Neuronal stem cell (in vitro differentiated cells): Measurements from ENCODE around the gene ZNF775.

Source experiments
- DNase-seq: peaks from one replicate; pipeline ENCODE4 v3.0.0-alpha.2; 2013; ENCODE audit warnings: low spot score
- H2AFZ ChIP-seq: one replicate; pipeline ENCODE4 v1.6.1; 2013; ENCODE audit warnings: mild to moderate bottlenecking, low read length, inconsistent platforms
- H2AK5ac ChIP-seq: 2 replicates; pipeline ENCODE4 v1.6.1; 2013; ENCODE audit warnings: low read depth, mild to moderate bottlenecking, inconsistent platforms, low read length, moderate library complexity, mixed read lengths
- H2BK120ac ChIP-seq: 2 replicates; pipeline ENCODE4 v1.6.1; 2013; ENCODE audit warnings: low read depth, mild to moderate bottlenecking, inconsistent platforms, low read length, moderate library complexity, mixed read lengths
- H2BK12ac ChIP-seq: one replicate; pipeline ENCODE4 v1.6.1; 2013; ENCODE audit warnings: low read length, inconsistent platforms
- H2BK15ac ChIP-seq: 2 replicates; pipeline ENCODE4 v1.6.1; 2013; ENCODE audit warnings: mild to moderate bottlenecking, low read length, inconsistent platforms, mixed read lengths
- H2BK5ac ChIP-seq: one replicate; pipeline ENCODE4 v1.6.1; 2013; ENCODE audit warnings: inconsistent platforms, mild to moderate bottlenecking, low read length, moderate library complexity
- H3K14ac ChIP-seq: one replicate; pipeline ENCODE4 v1.6.1; 2013; ENCODE audit warnings: low read length, inconsistent platforms
- H3K18ac ChIP-seq: 2 replicates; pipeline ENCODE4 v1.6.1; 2013; ENCODE audit warnings: low read length, inconsistent platforms
- H3K23ac ChIP-seq: 2 replicates; pipeline ENCODE4 v1.6.1; 2013; ENCODE audit warnings: low read depth, mild to moderate bottlenecking, mixed read lengths, low read length, inconsistent platforms; ENCODE audit not compliant: poor library complexity
- H3K27ac ChIP-seq: replicated peaks from 3 replicates; pipeline ENCODE4 v1.5.1; 2013; ENCODE audit warnings: low read length, inconsistent platforms
- H3K27me3 ChIP-seq, 3 experiments: 2 replicates each; pipeline ENCODE4 v1.6.1; 2013; ENCODE audit warnings: low read length in 3 of 3, mild to moderate bottlenecking in 2 of 3, inconsistent platforms in 1 of 3, low read depth in 1 of 3, mixed read lengths in 1 of 3, moderate library complexity in 1 of 3; ENCODE audit not compliant: control insufficient read depth in 3 of 3, insufficient read depth in 3 of 3
- H3K36me3 ChIP-seq, 2 donors: replicated peaks in 1 of 2; 2 replicates each; pipeline ENCODE4 v1.6.1; 2013; ENCODE audit warnings: low read length in 2 of 2; ENCODE audit not compliant: control insufficient read depth in 2 of 2, insufficient read depth in 2 of 2
- H3K4ac ChIP-seq: 2 replicates; pipeline ENCODE4 v1.6.1; 2013; ENCODE audit warnings: inconsistent platforms, mild to moderate bottlenecking, low read length, moderate library complexity
- H3K4me1 ChIP-seq, 2 donors: 1 replicate in 1 of 2; 2 replicates in 1 of 2; pipeline ENCODE4 v1.6.1; 2013; ENCODE audit warnings: low read length in 2 of 2, low read depth in 1 of 2; ENCODE audit not compliant: control insufficient read depth in 2 of 2, insufficient read depth in 1 of 2
- H3K4me2 ChIP-seq: one replicate; pipeline ENCODE4 v1.6.1; 2013; ENCODE audit warnings: mild to moderate bottlenecking, low read length, inconsistent platforms; ENCODE audit not compliant: insufficient read depth, poor library complexity, severe bottlenecking
- H3K4me3 ChIP-seq, 2 donors: 2 replicates each; pipeline ENCODE4 v1.5.1; 2013; ENCODE audit warnings: low read length in 2 of 2, mild to moderate bottlenecking in 2 of 2, inconsistent platforms in 1 of 2, moderate library complexity in 1 of 2
- H3K79me1 ChIP-seq: one replicate; pipeline ENCODE4 v1.6.1; 2013; ENCODE audit warnings: low read depth, mild to moderate bottlenecking, inconsistent platforms, low read length, moderate library complexity
- H3K9ac ChIP-seq: one replicate; pipeline ENCODE4 v1.6.1; 2013; ENCODE audit warnings: mild to moderate bottlenecking, low read depth, low read length, inconsistent platforms; ENCODE audit not compliant: poor library complexity
- H3K9me3 ChIP-seq, 2 donors: replicated peaks in 1 of 2; 2 replicates each; pipeline versions ENCODE3 to v1.6.1; 2013; ENCODE audit warnings: low read length in 2 of 2, mild to moderate bottlenecking in 2 of 2, inconsistent platforms in 1 of 2, low read depth in 1 of 2, mixed read lengths in 1 of 2, moderate library complexity in 1 of 2; ENCODE audit not compliant: control insufficient read depth in 2 of 2, insufficient read depth in 1 of 2
- H4K8ac ChIP-seq: one replicate; pipeline ENCODE4 v1.6.1; 2013; ENCODE audit warnings: low read depth, mild to moderate bottlenecking, inconsistent platforms, low read length, moderate library complexity
- H4K91ac ChIP-seq: one replicate; pipeline ENCODE4 v1.6.1; 2013; ENCODE audit warnings: low read length, low read depth, mild to moderate bottlenecking, inconsistent platforms; ENCODE audit not compliant: poor library complexity
- WGBS, 2 donors: extraction: QIAGEN DNeasy Blood & Tissue Kit; methylation state at CpG; one replicate each; pipeline ENCODE4 v1.1.7; 2013; ENCODE audit warnings: missing lambda C conversion rate in 2 of 2, mixed read lengths in 1 of 2; ENCODE audit not compliant: insufficient read length in 2 of 2, insufficient replicate concordance in 1 of 2; ENCODE audit errors: extremely low coverage in 2 of 2; 5-methylcytosine and 5-hydroxymethylcytosine counted together

The ZNF775 gene

DNA sequence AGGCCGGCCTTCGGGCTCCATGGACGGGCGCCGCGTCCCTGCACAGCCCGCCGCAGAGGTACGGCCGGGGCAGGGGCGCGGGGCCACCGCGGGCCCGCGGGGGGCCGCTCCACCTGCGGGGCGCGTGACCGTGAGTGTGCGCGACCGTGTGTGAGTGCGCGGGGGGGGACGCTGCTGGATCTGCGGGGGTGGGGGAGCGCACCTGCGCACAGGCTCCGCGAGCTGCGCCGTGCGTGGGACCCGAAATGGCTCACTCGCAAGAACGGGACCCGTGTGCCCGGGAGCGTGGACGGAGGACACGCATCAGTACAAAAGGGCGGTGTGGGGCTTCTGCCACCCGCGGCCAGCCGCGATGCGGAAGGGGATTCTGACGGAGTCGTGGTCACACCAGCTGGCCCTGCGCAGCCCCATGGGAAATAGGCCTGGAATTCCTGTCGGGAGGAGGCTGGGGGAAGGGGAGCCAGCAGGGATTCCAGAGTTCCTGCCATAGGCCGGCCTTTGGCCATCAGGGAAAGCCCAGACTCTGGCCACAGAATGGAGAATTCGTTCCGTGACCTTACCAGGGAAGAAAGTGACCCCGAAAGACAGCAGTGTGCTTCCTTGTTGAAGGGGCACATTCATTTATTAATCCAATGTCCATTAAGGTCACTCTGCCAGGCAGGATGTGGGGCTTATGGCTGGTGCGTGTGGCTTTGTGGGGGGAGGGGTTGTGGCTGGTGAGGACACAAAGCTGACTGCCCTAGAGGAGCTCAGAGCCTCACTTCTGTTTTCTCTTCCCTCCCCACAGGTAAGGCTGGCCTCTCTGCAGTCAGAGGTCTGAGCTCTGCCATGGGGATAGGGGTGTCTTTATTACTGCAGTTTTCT is 10.0 kb upstream of the ZNF775 start:
- WGBS, 2 donors, result no CpG with 5 or more reads among the region's 58 CpGs
- Histone ChIP-seq H3K4me1 (peaks cover 9 to 21% of the 10 kb centered on the region in 2 donors), H3K23ac (peak overlapping the region; percentile 95), H3K18ac (peak overlapping the region; percentile 98), H3K79me1 (peaks cover 23% of the 10 kb centered on the region), H3K4me2 (peak overlapping the region; percentile 97), H2AK5ac (peak overlapping the region; percentile 99), H4K8ac (peak overlapping the region; percentile 10), H3K4me3 (peak overlapping the region; percentile 72 to 99), H2BK120ac (peak overlapping the region; percentile 99), H4K91ac (peak overlapping the region; percentile 94), H3K36me3 (peaks cover 32 to 45% of the 10 kb centered on the region in 2 donors), H3K9ac (peak overlapping the region; percentile 94), H3K4ac (peak overlapping the region; percentile 38), H2BK12ac (peak overlapping the region; percentile 63), H2BK15ac (peak overlapping the region; percentile 91), H3K27ac (peak overlapping the region; percentile 92), H3K14ac (peak overlapping the region; percentile 71), H2AFZ (peak overlapping the region; percentile 95), H2BK5ac (peak overlapping the region; percentile 99), H3K9me3 (no peaks in the 10 kb centered on the region), H3K27me3 (no peaks in the 10 kb centered on the region)
- peak; percentile 72 for DNase-seq

DNA sequence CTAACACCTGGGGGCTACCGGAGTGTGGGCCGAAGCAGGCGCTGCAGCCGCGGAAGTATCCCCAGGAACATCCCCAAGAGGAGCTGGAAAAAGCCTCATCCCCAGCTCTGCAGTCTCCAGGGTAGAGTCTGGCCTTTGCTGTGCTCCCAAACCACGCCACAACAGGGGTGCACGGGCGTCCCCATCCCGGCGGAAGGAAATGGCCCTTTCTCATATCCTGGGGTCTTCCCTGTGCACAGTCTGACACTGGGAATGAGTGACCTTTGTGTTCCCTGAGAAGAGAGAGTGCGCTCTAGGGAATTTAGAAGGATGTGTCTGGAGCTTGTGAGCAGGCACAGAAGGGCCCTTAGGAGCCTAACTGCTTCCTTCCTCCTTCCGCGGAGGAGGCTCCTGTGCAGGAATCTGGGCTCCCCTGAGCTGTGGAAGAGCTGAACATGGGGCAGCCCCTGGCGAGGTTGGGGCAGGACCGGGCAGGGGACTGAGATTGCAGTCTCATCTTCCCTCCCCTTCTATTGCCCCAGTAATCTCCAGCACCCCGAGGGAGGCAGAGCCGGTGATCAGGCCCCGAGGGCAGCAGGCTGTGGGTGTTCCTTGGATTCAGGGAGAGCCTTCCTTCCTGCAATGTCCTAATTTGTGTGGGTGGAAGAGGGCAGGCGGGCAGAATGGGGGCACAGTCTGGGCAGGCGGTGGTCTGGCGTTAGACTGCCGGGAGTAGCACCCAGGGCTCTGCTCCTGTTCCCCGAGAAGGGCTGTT is 9.2 kb upstream of the ZNF775 start:
- no peak overlapping the region for H3K14ac ChIP-seq
- peak overlapping the region; percentile 77 for H4K91ac ChIP-seq
- H2AFZ ChIP-seq, result no peak overlapping the region
- peaks cover 23% of the 10 kb centered on the region for H3K79me1 ChIP-seq
- H3K4me1 ChIP-seq, result peaks cover 10 to 24% of the 10 kb centered on the region in 2 donors
- H3K18ac ChIP-seq, result peak overlapping the region; percentile 98
- peak overlapping the region; percentile 97 for H2AK5ac ChIP-seq
- H3K9me3 ChIP-seq, result no peaks in the 10 kb centered on the region
- H4K8ac ChIP-seq, result peak overlapping the region; percentile 89
- peak overlapping the region; percentile 35 for H2BK12ac ChIP-seq
- peak overlapping the region; percentile 92 for H3K27ac ChIP-seq
- peaks cover 38 to 52% of the 10 kb centered on the region in 2 donors for H3K36me3 ChIP-seq
- no CpG with 5 or more reads among the region's 23 CpGs for WGBS, 2 donors
- no peaks in the 10 kb centered on the region for H3K27me3 ChIP-seq
- H3K4me3 ChIP-seq, result peak overlapping the region; percentile 72 to 99
- peak overlapping the region; percentile 38 for H3K4ac ChIP-seq
- H3K4me2 ChIP-seq, result peak overlapping the region; percentile 97
- no peak for DNase-seq
- peak overlapping the region; percentile 87 for H3K9ac ChIP-seq
- peak overlapping the region; percentile 91 for H2BK15ac ChIP-seq
- H2BK5ac ChIP-seq, result peak overlapping the region; percentile 99
- H3K23ac ChIP-seq, result no peak overlapping the region
- H2BK120ac ChIP-seq, result peak overlapping the region; percentile 65

DNA sequence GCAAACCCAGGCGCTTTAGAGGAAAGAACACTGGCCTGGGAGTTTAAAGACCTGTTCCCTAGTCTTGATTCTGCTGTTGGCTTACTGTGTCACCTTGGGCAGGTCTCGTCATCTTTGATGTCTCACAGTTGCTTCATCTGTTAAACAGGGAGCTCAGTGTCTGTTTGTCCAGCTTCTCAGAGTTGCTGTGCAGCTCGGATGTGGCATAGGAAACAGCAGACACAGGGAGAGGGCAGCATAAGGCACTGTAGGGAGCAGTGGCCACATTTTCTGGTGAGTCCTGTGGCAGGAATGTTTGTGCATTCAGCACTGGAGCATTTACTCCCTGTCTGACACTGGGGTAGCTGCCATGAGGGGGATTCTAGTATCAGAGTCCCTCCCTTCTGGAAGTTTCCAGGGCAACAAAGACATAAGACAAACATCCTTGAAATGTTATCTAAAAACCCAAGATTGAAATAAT is 8.5 kb upstream of the ZNF775 start:
- no CpG with 5 or more reads among the region's 3 CpGs for WGBS, 2 donors
- Histone ChIP-seq H3K9me3 (no peaks in the 10 kb centered on the region), H3K27me3 (no peaks in the 10 kb centered on the region), H3K4me1 (peaks cover 10 to 23% of the 10 kb centered on the region in 2 donors), H3K9ac (no peak overlapping the region), H3K18ac (no peak overlapping the region), H2AFZ (no peak overlapping the region), H2AK5ac (no peak overlapping the region), H3K14ac (no peak overlapping the region), H4K91ac (no peak overlapping the region), H2BK5ac (no peak overlapping the region), H3K4me3 (peak overlapping the region in 1 of 2 donors; percentile 72), H3K4me2 (no peak overlapping the region), H3K4ac (no peak overlapping the region), H2BK120ac (no peak overlapping the region), H3K36me3 (peaks cover 38 to 56% of the 10 kb centered on the region in 2 donors), H3K79me1 (peaks cover 23% of the 10 kb centered on the region), H2BK15ac (no peak overlapping the region), H3K27ac (no peak overlapping the region), H2BK12ac (no peak overlapping the region), H4K8ac (no peak overlapping the region), H3K23ac (no peak overlapping the region)
- DNase-seq, result no peak
